OCI-LY7 (cell line): Measurements from ENCODE around the gene KLHL33.

Experiments
- CTCF ChIP-seq: fragments of 200-600 bp; sonication (generic); conservative IDR thresholded peaks from 2 replicates; pipeline ENCODE4 v1.5.1; 2014; ENCODE audit warnings: mild to moderate bottlenecking, antibody characterized with exemption, low read length, moderate library complexity, mixed read lengths
- EZH2phosphoT487 ChIP-seq: fragments of 200-600 bp; sonication (generic); IDR thresholded peaks from 2 replicates; pipeline ENCODE4 v1.6.1; 2018; ENCODE audit warnings: low read depth, borderline replicate concordance, mild to moderate bottlenecking, mixed run types, antibody characterized with exemption, low read length, moderate library complexity, mixed read lengths

- no peak for TF ChIP-seq CTCF
- TF ChIP-seq EZH2phosphoT487 = no peak
These were observed 51.6 kb downstream of the KLHL33 start for GRCh38 chr14:20384321-20384720.
